ENCODE results near the gene KAZN. TPM values are rescaled to one million over a fixed set of nuclear protein-coding genes. Genes with fewer than 3 reads are reported as not detected.

Gene KAZN
- total and polyA plus RNA-seq, 2 of the 8 experiments (the other 6 are each of a cell fraction or from before 2014, with no cell fraction given) = 3.7 to 11.8 TPM

- H3K79me2 ChIP-seq (ENCODE audit: control insufficient read depth in 1 of 2, insufficient read depth in 2 of 2, low read length in 2 of 2) = no peaks in the 10 kb centered on the region
- no peaks in the 10 kb centered on the region for H4K20me1 ChIP-seq (replicated peaks in 1 of 2; ENCODE audit: control insufficient read depth in 1 of 2, insufficient read depth in 2 of 2, low read length in 2 of 2)
- no peaks in the 10 kb centered on the region; a peak in 2 of 8 replicates for H3K36me3 ChIP-seq (ENCODE audit: control insufficient read depth in 2 of 4, insufficient read depth in 4 of 4, low read length in 3 of 4)
- TF ChIP-seq CBX8 (IDR thresholded peaks at IDR 0.05; ENCODE audit: borderline replicate concordance, low read depth, low read length) (no peak), BRCA1 (IDR thresholded peaks at IDR 0.05; ENCODE audit: low read depth, low read length) (no peak)
- no peaks in the 10 kb centered on the region for H3K79me1 ChIP-seq (ENCODE audit: low read depth, low read length)
- no peak overlapping the region for H2BK5ac ChIP-seq (ENCODE audit: low read depth, low read length)
- H3K4me3 ChIP-seq (ENCODE audit: extremely low read depth in 1 of 4, insufficient read depth in 2 of 4, low read depth in 3 of 4, low read length in 4 of 4) = no peak overlapping the region
- 0 out of 2 replicates have a peak overlapping the region, but pooled peaks have one; percentile 60 for H2BK12ac ChIP-seq (ENCODE audit: low read depth, low read length)
- no peak overlapping the region for H2BK20ac ChIP-seq (ENCODE audit: low read length)
- 88% methylated on average over 3 of the region's 3 CpGs; no CpG with 5 or more reads in 1 of the 2 experiments for WGBS, 2 experiments (ENCODE audit: extremely low coverage in 1 of 2, insufficient coverage in 1 of 2, insufficient read length in 1 of 2, insufficient replicate concordance in 2 of 2, low coverage in 1 of 2, low lambda C conversion rate in 2 of 2, missing lambda C conversion rate in 1 of 2)
- H3K27ac ChIP-seq (ENCODE audit: low read depth, low read length) = no peak overlapping the region
- H3K23me2 ChIP-seq (ENCODE audit: low read depth, low read length) = no peaks in the 10 kb centered on the region
- H3K9me3 ChIP-seq (ENCODE audit: insufficient read depth in 2 of 2, low read depth in 1 of 2, low read length in 1 of 2) = no peaks in the 10 kb centered on the region
- H2BK120ac ChIP-seq (replicated peaks; ENCODE audit: low read depth, low read length) = no peak overlapping the region
- H3K4ac ChIP-seq (replicated peaks; ENCODE audit: insufficient read length, low read depth, low read length) = no peak overlapping the region
- no peak overlapping the region for H4K91ac ChIP-seq (replicated peaks; ENCODE audit: insufficient read length, low read length)
- peak overlapping the region; percentile 32; the same call in 1 of the 2 replicates for H2AK5ac ChIP-seq (ENCODE audit: low read depth, low read length)
- peaks cover 3 to 22% (median 9%) of the 10 kb centered on the region in 4 experiments; a peak in 6 of 7 replicates for H3K4me1 ChIP-seq (replicated peaks in 1 of 4; ENCODE audit: control insufficient read depth in 3 of 4, insufficient read depth in 4 of 4, low read length in 3 of 4)
- H3K23ac ChIP-seq (ENCODE audit: insufficient read length) = no peak overlapping the region
- H3K4me2 ChIP-seq (ENCODE audit: insufficient read depth in 1 of 2, low read depth in 2 of 2, low read length in 2 of 2) = no peak overlapping the region
- CTCF ChIA-PET (ENCODE audit: partially characterized antibody) = interaction anchor here (0.6 to 7.6 kb wide), 43 partner anchors 8 to 761 kb away, joined by 3 to 77 read pairs (median 5); partner anchors contain the start of gene KAZN
- DNase-seq (ENCODE audit: low read depth in 1 of 2, low spot score in 2 of 2) (no peak), FAIRE-seq (no peak)
- no peak overlapping the region for H3K9ac ChIP-seq (replicated peaks in 1 of 4; ENCODE audit: extremely low read depth in 1 of 4, low read depth in 3 of 4, low read length in 3 of 4)
- H3K56ac ChIP-seq (replicated peaks; ENCODE audit: insufficient read length, low read depth, low read length) = no peak overlapping the region
- POLR2A ChIA-PET (ENCODE audit: partially characterized antibody) = interaction anchor here (1.2 kb wide), 1 partner anchor 11 kb away, joined by 6 read pairs; no protein-coding TSS in a partner anchor
- no peak overlapping the region for H2AFZ ChIP-seq (ENCODE audit: low read length)
- no peak overlapping the region for H4K5ac ChIP-seq (ENCODE audit: insufficient read length, low read depth, low read length)
- no peaks in the 10 kb centered on the region for H3K27me3 ChIP-seq (replicated peaks in 1 of 4; ENCODE audit: control insufficient read depth in 3 of 4, extremely low read depth in 1 of 4, insufficient read depth in 3 of 4, low read length in 3 of 4)
- H3K14ac ChIP-seq (ENCODE audit: insufficient read length) = no peak overlapping the region
- no peak overlapping the region for H3K18ac ChIP-seq (ENCODE audit: extremely low read depth, low read length)
- 0 out of 2 replicates have a peak overlapping the region, but pooled peaks have one; percentile 54 for H4K8ac ChIP-seq (ENCODE audit: extremely low read depth, insufficient read depth, low read length)
- no peak overlapping the region for H2BK15ac ChIP-seq (ENCODE audit: low read length)
Observed at GRCh38 chr1:14778541-14778897, 180.0 kb downstream of the KAZN start.
